ENCODE measurements around the gene MYH7.
"Not testable (repeated sequence)": the region's sequence is repeated elsewhere in the genome, so short reads cannot be mapped to it uniquely, and the experiment has no call there.

MYH7 gene

DNA sequence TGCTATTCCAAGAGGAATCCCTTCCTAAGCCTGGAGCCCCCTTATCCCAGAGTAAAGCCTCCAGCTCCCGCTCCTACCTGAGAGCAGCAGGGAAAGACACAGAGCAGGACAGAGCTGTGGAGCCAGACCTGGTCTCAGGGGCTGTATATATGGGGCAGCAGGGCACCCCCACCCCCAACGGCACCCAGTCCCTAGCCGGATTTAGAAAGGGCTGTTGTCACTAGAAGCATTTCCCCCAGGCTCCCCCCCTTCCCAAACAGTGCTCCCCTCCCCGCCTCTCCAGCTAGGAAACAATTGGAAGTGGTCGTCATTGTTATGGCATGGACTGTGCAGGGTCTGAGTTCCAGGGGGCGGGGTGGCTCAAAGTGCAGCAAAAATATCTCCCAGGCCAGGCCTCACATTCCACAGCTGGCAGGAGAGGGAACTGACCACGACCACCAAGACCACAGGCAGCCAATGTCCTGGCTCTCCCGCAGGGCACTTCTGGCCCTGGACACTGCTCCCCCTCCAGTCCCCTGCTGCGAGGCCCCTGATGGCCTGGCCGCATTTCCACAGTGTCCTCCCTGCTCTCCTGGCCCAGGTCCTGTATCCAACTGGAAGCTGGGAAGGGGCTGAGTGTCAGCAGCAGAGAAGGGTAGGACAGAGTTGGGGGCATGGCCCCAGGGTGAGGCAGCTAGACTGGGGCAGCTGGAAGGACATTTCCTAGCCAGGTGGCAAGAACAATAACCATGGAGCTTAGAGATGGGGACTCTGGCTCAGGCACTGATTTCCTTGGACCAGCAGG lies at the start of gene MYH7:
TSS of gene MYH7 (minus strand) at position 118 of the 784 bp plus-strand sequence. CDS start 1,928 bp downstream, outside the sequence.
- no peak for DNase-seq (ENCODE audit: low read depth)

DNA sequence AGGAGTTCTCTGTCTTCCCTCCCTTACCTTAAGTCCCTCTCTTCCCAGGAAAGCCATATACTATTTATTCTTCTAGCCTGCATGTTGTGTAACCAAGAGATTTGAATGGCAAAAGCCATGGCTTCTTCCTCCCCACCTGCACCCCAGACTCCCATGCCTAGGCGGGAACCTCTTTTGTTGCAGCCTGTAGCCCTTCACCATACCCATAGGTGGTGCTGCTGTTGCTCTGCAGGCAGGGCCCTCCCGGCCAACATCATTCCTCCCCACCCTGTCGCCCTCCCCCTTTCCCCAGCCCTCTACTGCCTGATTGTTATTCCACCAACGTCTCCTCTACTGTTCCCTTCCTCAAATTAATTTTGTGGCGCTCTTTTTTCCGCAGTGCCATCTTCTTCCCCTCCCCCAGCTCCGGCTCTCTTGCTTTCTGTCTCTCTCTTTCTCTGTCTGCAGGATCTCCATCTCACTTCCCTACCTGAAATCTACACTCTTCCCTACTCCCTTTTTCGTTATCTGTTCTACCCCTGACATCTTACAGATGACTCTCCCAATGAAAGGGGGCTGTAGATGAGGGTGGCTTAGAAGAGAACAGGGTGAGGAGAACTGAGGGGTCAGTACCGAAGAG lies 47.9 kb upstream of the MYH7 start:
- DNase-seq (ENCODE audit: low read depth), result no peak

DNA sequence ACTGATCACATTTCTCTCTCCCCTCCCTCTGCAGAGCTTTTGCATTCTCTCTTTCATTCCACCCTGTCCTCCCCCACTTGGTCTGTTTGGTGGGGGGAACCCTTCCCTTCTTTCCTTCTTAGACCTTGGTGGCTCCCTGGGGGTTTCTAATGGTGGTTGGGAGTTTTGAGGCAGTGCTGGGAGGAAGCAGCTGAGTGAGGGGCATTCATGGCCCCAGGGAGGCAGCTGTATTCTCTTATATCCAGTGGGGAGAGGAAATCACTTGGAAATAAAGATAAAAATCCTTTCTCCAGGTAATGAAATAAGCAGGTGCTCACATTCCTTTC lies 47.3 kb upstream of the MYH7 start:
- no peak for DNase-seq (ENCODE audit: low read depth)

DNA sequence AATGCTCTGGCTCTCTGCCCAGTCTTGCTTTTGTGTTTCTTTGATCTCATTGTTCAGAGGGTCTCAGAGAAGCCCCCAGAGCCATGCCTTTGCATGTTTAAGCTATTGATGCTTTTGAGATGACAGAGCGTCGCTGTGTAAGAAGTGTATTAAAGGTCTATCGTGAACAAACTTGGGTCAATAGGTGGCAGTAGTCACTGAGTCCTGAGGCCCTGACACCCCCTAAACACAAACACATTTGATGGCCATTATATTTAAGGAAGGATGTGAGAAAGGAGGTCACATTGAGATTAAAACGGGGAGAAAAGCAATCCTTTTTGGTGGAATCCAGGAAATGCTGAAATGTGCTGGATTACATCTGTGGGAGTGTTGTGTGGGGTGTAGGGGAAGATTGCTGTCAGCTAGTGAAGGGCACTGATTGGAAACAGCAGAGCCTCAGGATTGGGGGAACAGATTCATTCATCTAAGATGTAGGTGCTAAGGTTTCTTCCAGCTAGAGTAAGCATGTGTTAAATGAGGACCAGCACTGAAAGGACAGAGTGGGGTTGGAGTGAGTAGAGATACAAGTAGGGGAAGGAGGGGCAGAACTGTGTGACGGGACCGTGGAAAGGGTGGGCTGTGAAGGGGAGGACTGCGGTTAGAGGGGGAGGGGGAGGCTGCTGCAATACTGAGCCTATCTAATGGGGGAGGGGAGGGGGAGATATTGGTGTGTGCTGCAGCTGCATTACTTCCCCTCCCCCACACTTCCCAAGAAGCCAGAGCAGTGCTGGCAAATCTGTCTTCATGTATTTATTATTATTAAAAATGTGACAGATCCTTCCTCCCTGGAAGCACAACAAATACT lies 46.7 kb upstream of the MYH7 start:
- no peak for DNase-seq (ENCODE audit: low read depth)

DNA sequence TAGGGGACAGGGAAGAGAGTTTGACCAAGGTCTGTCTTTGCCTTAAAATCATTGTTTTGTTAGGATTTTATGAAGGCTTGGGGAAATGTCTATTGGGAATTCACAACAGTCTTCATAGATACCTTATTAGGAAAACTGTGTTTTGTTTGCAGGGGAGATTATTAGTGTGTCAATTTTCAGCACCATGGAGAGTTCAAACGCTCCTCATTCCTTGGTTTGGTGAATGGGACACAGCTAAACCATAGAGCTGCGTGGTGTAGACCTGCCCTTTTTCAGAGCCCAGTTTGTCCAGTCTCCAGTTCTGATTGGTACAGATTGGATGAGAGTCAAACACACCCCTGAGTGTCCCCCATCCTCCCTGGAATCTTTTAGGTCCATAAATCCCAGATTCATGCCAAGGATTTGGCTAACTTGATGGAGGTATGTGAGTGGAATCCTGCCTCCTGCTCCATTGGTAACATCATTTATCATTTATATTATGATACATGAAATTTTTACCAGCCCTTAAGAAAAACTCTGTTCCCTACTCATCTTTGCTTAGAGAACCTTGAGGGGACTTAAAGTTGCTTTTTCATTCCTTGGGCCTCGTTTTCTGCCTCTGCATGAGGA lies 46.0 kb upstream of the MYH7 start:
- DNase-seq (ENCODE audit: low read depth), result no peak

DNA sequence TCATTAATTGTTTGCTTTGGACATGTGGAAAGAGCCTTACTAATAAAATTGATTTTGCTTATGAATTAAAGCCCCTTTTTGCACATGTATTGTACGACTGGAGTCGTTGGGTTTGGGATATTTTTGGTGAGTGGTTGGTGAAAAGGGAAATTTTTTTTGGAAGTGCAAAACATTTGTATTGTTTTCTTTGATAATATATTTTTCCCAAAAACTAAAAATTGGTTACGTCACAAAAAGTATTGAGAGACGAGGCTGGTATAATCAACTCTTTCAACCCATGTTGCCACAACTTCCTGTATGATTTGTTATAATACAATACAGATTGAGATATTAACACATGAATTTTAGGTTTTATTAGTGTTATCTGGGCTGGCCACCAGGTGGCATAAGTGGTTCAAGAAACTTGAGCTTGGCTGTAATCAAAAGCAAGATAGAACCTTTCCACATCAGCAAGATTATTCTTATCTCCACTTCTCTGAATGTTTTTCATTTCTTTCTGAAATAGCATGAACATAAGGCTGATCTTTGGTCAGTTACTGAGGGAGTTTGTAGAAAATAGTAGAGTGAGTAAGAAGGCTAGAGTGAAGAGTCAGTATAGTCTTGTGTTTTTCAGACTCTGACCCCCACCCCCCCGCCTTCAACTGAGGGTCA lies 42.8 kb upstream of the MYH7 start:
- peak; percentile 34 for DNase-seq (ENCODE audit: low read depth)

DNA sequence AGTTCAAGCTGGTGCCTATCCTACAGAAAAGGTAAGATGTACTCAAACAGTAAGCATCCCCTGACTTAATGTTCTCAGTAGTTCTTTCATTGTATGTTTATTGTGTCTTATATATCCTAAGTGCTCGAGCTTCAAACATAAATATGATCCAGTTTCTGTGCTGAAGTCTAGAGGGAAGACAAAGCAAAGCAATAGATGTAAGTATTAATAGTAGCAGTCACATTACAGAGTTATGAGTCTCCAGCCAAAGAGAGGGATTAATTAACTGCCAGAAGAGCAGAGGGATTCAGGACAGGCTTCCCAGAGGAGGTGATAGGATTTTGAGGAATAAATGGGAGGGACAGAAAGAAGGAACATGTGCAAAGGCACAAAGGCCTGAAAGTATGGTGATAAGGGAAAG lies 35.5 kb upstream of the MYH7 start:
- no peak for DNase-seq (ENCODE audit: low read depth)

DNA sequence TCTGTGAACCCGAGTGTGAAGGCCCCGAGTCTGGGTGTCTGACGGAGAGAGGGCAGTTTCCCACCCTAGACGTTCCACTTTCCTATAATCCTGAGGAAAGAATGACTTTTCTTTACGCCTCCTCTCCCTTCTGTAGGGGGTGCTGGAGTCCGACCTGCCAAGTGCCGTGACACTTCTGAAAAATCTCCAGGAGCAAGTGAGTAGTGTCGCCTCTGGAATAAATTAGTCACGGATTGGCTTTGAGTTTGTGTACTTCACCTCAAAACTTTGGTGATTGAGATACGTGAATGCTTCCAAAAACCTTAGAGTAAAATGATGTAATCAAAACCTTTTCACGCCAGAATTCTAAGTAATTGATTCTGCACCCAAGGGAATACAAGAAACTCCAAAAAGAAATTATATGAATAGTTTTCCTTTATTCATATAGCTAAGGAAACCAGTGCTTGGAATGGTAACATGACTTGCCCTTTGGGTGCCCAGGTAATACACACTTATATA lies 34.5 kb upstream of the MYH7 start:
- DNase-seq (ENCODE audit: low read depth), result no peak

DNA sequence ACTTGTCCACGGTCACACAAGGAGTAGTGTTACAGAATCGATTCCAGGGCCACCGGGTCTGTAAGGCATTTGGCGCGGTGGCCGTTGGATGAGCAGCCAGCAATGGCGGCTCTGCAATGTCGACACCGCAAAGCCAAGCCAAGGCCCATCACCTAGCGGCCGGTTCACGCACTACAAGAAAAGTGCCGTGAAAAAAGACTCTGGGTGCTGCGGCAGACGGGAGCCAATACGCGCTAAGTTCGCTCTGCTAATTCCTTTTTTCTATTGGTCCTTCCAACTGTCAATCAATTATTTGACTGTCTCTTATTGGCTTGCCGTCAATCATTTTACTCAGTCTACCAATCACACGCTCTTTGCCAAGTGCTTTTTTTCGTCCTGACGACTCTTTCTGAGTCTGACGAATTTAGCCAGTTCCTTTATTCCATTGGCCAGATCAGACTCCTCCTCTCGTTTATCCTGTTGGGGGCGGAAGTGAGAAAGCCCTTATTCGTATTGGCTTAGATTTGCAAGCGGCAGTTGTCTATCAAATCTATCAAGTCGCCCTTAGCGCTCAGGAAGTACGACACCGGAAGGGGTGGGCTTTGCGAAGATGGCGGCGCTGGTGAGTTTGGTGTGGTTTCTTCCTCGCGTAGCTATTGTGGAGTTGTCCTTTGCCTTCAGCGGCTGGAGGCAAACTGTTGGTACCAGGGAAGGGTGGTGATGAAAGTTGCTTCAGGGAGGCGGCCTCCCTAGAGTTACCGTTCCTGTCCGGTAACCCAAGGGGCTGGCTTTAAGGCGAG lies 33.9 kb upstream of the MYH7 start, which contains the start of gene NGDN:
TSS of gene NGDN (plus strand) at position 577 of the 779 bp plus-strand sequence. CDS start at position 590, 13 bp downstream.
- DNase-seq (ENCODE audit: low read depth), result peak; percentile 83

DNA sequence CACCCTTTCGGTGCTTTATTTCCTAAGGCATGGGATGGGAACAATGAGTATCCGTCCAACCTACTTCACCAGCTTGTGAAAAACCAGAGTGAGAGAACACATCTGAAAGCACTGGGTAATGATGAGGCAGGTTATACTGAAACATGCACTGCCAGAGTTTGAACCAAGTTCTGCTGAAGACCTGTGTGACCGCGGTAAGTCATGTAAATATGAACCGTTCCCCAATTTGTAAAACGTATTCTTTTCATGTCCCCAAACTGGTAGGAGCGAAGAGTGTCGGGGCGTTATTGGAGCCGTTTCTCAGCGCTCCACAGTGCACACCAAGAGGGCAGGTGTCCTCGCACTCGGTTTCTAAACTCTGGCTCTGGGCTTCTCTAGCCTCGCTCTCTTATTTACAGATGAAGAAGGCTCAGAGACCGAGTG lies 33.3 kb upstream of the MYH7 start:
- no peak for DNase-seq (ENCODE audit: low read depth)

DNA sequence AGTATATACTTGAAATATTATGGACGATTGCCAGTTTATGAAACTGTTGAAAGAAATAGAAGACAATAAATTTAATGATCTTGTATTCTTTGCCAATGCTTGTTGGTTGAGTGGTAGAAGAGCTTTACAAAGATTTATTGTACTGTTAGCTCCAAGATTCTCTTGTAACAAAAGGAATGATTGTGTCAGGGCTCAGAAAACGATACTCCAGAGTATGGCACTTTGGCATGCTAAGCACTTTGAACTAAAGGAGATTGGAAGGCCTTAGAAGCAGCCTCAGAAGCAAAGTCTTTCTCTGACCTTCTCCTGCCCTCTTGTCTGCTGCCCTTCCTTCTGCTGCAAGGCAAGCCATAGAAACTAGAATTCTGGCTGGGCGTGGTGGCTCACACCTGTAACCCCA lies 29.8 kb upstream of the MYH7 start:
- DNase-seq (ENCODE audit: low read depth), result no peak

DNA sequence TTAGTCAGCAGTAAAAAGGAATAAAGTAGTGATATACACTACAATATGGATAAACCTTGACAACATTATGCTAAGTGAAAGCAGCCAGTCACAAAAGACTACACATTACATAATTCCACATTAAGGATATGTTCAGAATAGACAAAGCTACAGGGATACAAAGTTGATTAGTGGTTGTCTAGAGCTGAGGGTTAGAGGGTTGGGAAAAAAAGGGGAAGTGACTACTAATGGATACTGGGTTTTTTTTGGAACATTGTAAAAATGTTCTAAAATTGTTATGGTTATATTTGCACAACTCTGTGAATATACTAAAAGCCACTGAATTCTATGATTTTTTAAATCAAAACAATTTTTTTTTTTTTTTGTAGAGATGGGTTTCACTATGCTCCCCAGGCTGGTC lies 29.2 kb upstream of the MYH7 start:
- DNase-seq (ENCODE audit: low read depth), result no peak

DNA sequence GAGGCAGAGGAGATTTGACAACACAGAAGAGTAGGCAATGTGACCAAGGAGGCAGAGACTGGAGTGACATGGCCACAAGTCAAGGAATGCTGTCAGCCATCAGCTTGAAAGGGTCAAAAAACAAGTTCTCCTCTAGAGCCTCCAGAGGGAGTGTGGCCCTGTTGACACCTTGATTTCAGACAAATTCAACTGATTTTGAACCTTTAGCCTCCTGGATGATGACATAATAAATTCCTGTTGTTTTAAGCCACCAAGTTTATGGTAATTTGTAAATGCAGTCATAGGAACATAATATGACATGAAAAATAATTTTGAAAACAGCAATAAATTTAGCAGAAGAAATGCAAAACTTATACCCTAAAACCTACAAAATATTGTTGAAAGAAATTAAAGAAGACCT lies 25.5 kb upstream of the MYH7 start:
- no peak for DNase-seq (ENCODE audit: low read depth)

DNA sequence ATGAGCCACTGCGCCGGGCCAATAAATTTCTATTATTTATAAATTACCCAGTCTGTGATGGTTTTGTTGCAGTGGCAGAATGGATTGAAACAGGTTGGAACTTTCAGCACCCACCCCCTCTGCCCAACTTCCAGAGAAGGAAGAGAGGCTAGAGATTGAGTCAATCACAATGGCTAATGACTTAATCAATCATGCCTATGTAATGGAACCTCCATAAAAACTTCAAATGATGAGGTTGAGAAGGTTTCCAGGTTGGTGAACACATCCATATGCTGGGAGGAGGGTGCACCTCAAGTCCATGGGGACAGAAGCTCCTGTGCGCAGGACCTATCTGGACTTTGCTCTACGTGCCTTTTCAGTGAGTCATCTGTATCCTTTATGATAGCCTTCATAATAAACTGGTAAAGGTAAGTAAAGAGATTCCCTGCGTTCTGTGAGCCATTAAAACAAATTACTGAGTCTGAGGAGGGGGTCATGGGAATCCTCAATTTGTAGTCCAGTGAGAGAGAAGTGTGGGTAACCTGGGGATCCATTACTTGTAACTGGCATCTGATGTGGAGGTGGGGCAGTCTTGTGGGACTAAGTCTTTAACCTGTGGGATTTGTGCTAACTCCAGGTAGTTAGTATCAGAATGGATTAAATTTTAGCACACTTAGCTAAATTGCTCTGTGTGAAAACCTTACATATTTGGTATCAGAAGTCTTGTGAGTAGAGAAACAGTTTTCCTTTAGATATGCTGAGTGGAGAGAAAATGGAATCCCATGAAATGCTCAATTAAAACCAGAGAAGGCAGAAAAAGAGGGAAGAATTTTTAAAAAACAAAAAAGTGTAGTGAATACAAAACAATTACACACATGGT lies 22.4 kb upstream of the MYH7 start:
- DNase-seq (ENCODE audit: low read depth), result no peak

DNA sequence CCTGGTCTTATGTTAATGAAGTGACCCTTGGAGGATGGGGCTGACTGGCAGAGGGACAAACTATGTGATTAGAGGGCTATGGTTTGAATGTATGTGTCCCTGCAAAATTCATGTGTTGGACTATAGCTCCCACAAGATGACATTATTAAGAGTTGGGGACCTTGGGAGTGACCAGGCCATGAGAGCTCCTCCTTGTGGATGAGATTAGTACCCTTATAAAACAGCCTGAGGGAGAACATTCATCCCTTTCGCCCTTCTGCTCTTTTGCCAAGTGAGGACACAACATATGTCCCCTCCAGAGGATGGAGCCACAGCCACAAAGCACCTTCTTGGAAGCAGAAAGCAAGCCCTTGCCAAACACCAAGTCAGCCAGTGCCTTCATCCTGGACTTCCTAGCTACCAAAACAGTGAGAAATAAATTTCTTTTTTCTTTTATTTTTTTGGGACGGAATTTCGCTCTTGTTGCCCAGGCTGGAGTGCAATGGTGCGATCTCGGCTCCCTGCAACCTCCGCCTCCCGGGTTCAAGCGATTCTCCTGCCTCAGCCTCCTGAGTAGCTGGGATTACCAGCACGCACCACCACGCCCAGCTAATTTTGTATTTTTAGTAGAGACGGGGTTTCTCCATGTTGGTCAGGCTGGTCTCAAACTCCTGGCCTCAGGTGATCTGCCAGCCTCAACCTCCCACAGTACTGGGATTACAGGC lies 21.6 kb upstream of the MYH7 start:
- DNase-seq (ENCODE audit: low read depth), result not testable (repeated sequence)

DNA sequence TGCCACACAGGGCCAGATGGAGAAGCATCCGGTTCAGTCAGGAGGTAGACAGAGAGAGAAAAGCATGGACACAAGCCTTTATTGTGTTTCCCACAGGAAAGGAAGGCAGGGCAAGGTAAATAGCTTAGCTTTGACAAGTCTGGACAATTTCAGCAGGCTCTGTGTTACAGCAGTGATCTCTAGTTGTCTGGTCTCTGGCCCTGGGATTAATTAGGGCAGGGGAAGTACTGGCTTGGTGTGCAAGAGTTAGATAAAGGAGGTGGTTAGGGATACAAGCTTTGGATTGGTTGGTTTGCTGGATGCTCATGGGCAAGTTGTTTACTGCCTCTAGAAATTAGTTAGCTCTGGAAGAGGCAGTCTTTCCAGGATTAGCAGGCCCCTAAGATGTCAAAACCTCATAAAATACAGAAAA lies 19.0 kb upstream of the MYH7 start:
- DNase-seq (ENCODE audit: low read depth), result no peak

DNA sequence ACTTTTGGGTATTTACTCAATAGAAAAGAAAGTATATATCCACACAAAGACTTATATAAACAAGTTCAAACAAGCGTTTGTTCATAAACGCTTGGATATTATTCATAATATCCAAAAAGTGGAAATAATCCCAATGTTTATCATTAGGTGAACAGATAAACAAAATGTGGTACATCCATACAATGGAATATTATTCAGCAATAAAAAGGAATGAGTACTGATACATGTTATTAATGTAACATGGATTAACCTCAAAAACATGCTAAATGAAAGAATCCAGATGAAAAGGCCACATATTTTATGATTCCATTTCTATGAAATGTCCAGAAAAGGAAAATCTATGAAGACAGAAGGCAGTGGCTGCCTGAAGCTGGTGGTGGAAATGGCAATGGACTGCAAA lies 16.8 kb upstream of the MYH7 start:
- no peak for DNase-seq (ENCODE audit: low read depth)

DNA sequence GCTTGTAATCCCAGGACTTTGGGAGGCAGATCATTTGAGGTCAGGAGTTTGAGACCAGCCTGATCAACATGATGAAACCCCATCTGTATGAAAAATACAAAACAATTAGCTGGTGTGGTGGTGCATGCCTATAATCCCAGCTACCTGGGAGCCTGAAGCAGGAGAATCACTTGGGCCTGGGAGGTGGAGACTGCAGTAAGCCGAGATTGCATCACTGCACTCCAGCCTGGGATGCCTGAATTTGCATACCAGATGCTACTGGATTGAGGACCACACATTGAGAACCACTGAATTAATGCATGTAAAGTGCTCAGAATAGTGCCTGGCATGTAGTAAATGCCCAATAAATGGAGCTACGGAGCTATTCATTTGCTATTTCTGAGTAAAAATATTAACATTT lies 14.9 kb upstream of the MYH7 start:
- no peak for DNase-seq (ENCODE audit: low read depth)

DNA sequence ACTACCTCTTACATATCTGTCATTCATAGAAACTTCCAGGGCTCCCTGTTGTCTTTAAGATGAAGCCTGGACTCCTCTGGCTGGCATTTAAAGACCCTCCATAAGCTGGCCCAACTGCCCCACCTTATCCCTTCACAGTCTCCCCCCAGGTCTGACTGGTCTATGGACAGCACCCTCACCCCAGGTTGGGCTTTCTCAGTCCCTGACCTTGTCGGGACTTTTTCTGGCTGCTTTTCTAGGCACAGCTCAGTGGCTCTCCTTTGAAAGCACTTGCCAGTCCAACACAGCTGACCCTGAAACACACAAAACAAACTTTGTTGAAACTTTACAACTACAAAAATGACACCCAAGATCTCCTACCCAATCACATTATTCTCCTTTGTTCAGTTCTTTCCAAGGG lies 13.9 kb upstream of the MYH7 start:
- no peak for DNase-seq (ENCODE audit: low read depth)
